SK-N-SH treated with all-trans-retinoic acid at 6 μM for 48 hours (cell line): ENCODE data around the gene TPO.

Experiments used
- ATAC-seq: fragments of 200-7000 bp; cut with Tn5 transposase; 3 replicates; pipeline ENCODE4 v1.9.1; 2020; ENCODE audit warnings: mild to moderate bottlenecking, moderate library complexity
- ARNTL ChIP-seq: fragments of 450-650 bp; formaldehyde crosslinking; IDR thresholded peaks from 2 replicates; pipeline ENCODE4 v1.5.0; 2020; ENCODE audit warnings: low read depth, mild to moderate bottlenecking, moderate library complexity, borderline replicate concordance
- BACH2 ChIP-seq: fragments of 250-450 bp; sonication (Bioruptor Pico); IDR thresholded peaks from 2 replicates; pipeline ENCODE4 v1.9.0; 2021; ENCODE audit warnings: mild to moderate bottlenecking, borderline replicate concordance
- CSDC2 ChIP-seq: fragments of 250-450 bp; sonication (Bioruptor Pico); IDR thresholded peaks from 2 replicates; pipeline ENCODE4 v1.5.0; 2020; ENCODE audit warnings: mild to moderate bottlenecking, moderate library complexity
- CSRNP3 ChIP-seq: fragments of 250-450 bp; sonication (Bioruptor Pico); IDR thresholded peaks from 2 replicates; pipeline ENCODE4 v1.5.1; 2021; ENCODE audit warnings: mild to moderate bottlenecking, moderate library complexity
- ESRRG ChIP-seq: fragments of 250-450 bp; sonication (Bioruptor Pico); IDR thresholded peaks from 2 replicates; pipeline ENCODE4 v1.6.1; 2021; ENCODE audit warnings: mild to moderate bottlenecking
- GLIS3 ChIP-seq: fragments of 250-450 bp; sonication (Bioruptor Pico); IDR thresholded peaks from 2 replicates; pipeline ENCODE4 v1.5.0; 2020; ENCODE audit warnings: mild to moderate bottlenecking, moderate library complexity
- ISL1 ChIP-seq: fragments of 250-450 bp; sonication (Bioruptor Pico); IDR thresholded peaks from 2 replicates; pipeline ENCODE4 v2.1.2; 2022; ENCODE audit warnings: mild to moderate bottlenecking, moderate library complexity
- OSR1 ChIP-seq: fragments of 250-450 bp; sonication (Bioruptor Pico); IDR thresholded peaks from 2 replicates; pipeline ENCODE4 v1.8.0; 2022; ENCODE audit warnings: moderate library complexity, mild to moderate bottlenecking, inconsistent platforms
- PATZ1 ChIP-seq: fragments of 250-450 bp; sonication (Bioruptor Pico); IDR thresholded peaks from 2 replicates; pipeline ENCODE4 v1.8.0; 2020; ENCODE audit warnings: mild to moderate bottlenecking, moderate library complexity, borderline replicate concordance
- PPARA ChIP-seq: fragments of 250-450 bp; sonication (Bioruptor Pico); IDR thresholded peaks from 2 replicates; pipeline ENCODE4 v1.5.0; 2020; ENCODE audit warnings: mild to moderate bottlenecking, borderline replicate concordance
- RARB ChIP-seq: fragments of 250-450 bp; sonication (Bioruptor Pico); IDR thresholded peaks from 2 replicates; pipeline ENCODE4 v1.8.0; 2021; ENCODE audit warnings: mild to moderate bottlenecking, moderate library complexity
- SNAI2 ChIP-seq: fragments of 250-450 bp; sonication (Bioruptor Pico); IDR thresholded peaks from 2 replicates; pipeline ENCODE4 v1.5.0; 2020; ENCODE audit warnings: mild to moderate bottlenecking, moderate library complexity
- TCF4 ChIP-seq: fragments of 250-450 bp; sonication (Bioruptor Pico); IDR thresholded peaks from 2 replicates; pipeline ENCODE4 v1.8.0; 2021; ENCODE audit warnings: mild to moderate bottlenecking, moderate library complexity, borderline replicate concordance
- TOX ChIP-seq: fragments of 250-450 bp; sonication (Bioruptor Pico); IDR thresholded peaks from 2 replicates; pipeline ENCODE4 v1.8.0; 2021; ENCODE audit warnings: mild to moderate bottlenecking, moderate library complexity, borderline replicate concordance
- TSHZ2 ChIP-seq: fragments of 250-450 bp; sonication (Bioruptor Pico); IDR thresholded peaks from 2 replicates; pipeline ENCODE4 v1.5.0; 2020; ENCODE audit warnings: mild to moderate bottlenecking, moderate library complexity
- ZC3H10 ChIP-seq: fragments of 250-450 bp; sonication (Bioruptor Pico); IDR thresholded peaks from 2 replicates; pipeline ENCODE4 v1.5.1; 2021; ENCODE audit warnings: mild to moderate bottlenecking, moderate library complexity
- ZFP3 ChIP-seq: fragments of 250-450 bp; sonication (Bioruptor Pico); IDR thresholded peaks from 2 replicates; pipeline ENCODE4 v1.5.0; 2020; ENCODE audit warnings: mild to moderate bottlenecking, moderate library complexity
- ZFP30 ChIP-seq: fragments of 450-650 bp; formaldehyde crosslinking; IDR thresholded peaks from 2 replicates; pipeline ENCODE4 v1.5.0; 2022; ENCODE audit warnings: mild to moderate bottlenecking, moderate library complexity
- ZNF565 ChIP-seq: fragments of 450-650 bp; formaldehyde crosslinking; conservative IDR thresholded peaks from 2 replicates; pipeline ENCODE4 v1.5.0; 2020; ENCODE audit warnings: low read depth, mild to moderate bottlenecking, moderate library complexity
- ZNF70 ChIP-seq: fragments of 450-650 bp; formaldehyde crosslinking; IDR thresholded peaks from 2 replicates; pipeline ENCODE4 v1.5.0; 2020; ENCODE audit warnings: mild to moderate bottlenecking, moderate library complexity
- ZNF8 ChIP-seq: fragments of 450-650 bp; formaldehyde crosslinking; IDR thresholded peaks from 2 replicates; pipeline ENCODE4 v1.5.0; 2020; ENCODE audit warnings: mild to moderate bottlenecking, moderate library complexity

TPO gene

GRCh38 chr2:1430491-1430890, 17.2 kb downstream of the TPO start:
- TF ChIP-seq TOX (CRISPR knock-in tag), result no peak
- TF ChIP-seq ZC3H10, result no peak
- no peak for TF ChIP-seq OSR1 (CRISPR knock-in tag)
- TF ChIP-seq PATZ1, result no peak
- no peak for TF ChIP-seq ZNF565 (CRISPR knock-in tag)
- TF ChIP-seq TCF4 (CRISPR knock-in tag), result no peak
- TF ChIP-seq CSRNP3, result no peak
- TF ChIP-seq GLIS3 (CRISPR knock-in tag), result no peak
- TF ChIP-seq ZNF70, result no peak
- no peak for TF ChIP-seq ZFP3 (CRISPR knock-in tag)
- no peak for TF ChIP-seq ESRRG (CRISPR knock-in tag)
- no peak for TF ChIP-seq CSDC2 (CRISPR knock-in tag)
- no peak for TF ChIP-seq RARB (CRISPR knock-in tag)
- TF ChIP-seq ISL1 (CRISPR knock-in tag), result no peak
- TF ChIP-seq, all 23 proteins: peak for 0
- ATAC-seq, result no peak

GRCh38 chr2:1431886-1432400, 18.7 kb downstream of the TPO start:
- TF ChIP-seq TSHZ2 (no peak), SNAI2 (CRISPR knock-in tag) (no peak), TCF4 (CRISPR knock-in tag) (no peak), ZNF8 (no peak), CSRNP3 (no peak), GLIS3 (CRISPR knock-in tag) (no peak), ZC3H10 (no peak)
- ATAC-seq, result no peak

- no peak for ATAC-seq
- no peak for TF ChIP-seq TSHZ2
- no peak for TF ChIP-seq ZNF565 (CRISPR knock-in tag)
- TF ChIP-seq BACH2 (CRISPR knock-in tag), result no peak
- no peak for TF ChIP-seq ISL1 (CRISPR knock-in tag)
- no peak for TF ChIP-seq PPARA (CRISPR knock-in tag)
- no peak for TF ChIP-seq ZC3H10
- TF ChIP-seq ESRRG (CRISPR knock-in tag), result no peak
- no peak for TF ChIP-seq CSDC2 (CRISPR knock-in tag)
- TF ChIP-seq ZNF70, result no peak
- no peak for TF ChIP-seq ARNTL
- no peak for TF ChIP-seq SNAI2 (CRISPR knock-in tag)
- TF ChIP-seq CSRNP3, result no peak
- no peak for TF ChIP-seq GLIS3 (CRISPR knock-in tag)
- TF ChIP-seq PATZ1, result no peak
- no peak for TF ChIP-seq ZFP30 (CRISPR knock-in tag)
- no peak for TF ChIP-seq ZFP3 (CRISPR knock-in tag)
- TF ChIP-seq TCF4 (CRISPR knock-in tag), result no peak
- TF ChIP-seq ZNF8, result no peak
Measured at GRCh38 chr2:1432726-1433125, 19.5 kb downstream of the TPO start.
